IPS DF 19.7 (cell line): ENCODE results near the gene ATP6V1G2.
"Not testable (repeated sequence)": the region's sequence is repeated elsewhere in the genome, so short reads cannot be mapped to it uniquely, and the experiment has no call there.

Source experiments
- DNase-seq: peaks from one replicate; pipeline ENCODE4 v3.0.0-alpha.2; 2013; ENCODE audit warnings: low read depth, low spot score

ATP6V1G2 gene

DNA sequence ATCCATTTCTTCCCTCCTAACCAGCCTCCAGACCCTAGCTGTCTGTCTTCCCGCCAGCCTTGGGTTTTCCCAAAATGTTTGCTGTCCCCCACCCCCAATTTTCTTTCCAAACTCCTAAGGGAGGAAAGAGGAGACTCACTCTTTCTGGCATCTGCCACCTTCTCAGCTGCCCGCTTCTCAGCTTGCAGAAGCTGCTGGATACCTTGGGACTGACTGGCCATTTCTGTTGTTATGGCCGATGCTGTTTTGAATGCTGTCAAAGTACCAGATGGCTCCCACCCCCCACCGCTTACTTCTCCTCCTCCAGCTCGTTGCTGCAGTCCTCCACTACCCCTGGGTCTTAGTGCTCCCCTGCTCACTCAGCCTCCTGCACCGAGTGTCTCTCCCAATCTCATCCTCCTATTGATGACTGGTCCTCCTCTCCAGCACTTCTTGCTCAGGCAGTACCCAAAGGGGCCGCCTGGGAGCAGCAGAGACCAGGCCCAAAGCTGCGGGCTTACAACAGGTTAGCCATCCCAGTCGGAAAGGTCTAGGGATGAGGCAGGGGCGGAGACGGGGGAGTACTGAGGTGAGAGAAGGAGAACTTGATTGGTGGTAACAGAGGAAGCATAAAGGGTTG lies at the start of gene ATP6V1G2:
ATP6V1G2 (minus strand) TSS at position 270 of the 619 bp plus-strand sequence; CDS start at position 221, 49 bp downstream.
- DNase-seq = peak; percentile 98

DNA sequence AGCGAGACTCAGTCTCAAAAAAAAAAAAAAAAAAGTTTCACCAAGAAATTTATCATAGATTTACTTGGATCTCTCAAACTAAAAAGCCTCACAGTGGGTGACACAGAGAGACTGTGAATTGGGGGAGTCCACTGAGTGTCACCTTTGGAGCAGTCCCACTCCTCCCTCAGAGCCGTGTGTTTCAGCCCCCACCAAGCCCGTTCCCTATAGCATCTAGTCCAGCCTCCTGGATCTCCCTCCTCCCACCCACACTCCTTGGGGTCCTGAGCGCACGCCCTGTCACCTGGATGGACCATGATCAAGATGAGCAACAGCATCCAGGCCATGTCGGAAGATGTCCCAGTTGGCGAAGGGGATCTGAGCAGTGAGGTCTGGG lies 46.0 kb upstream of the ATP6V1G2 start:
- DNase-seq = no peak

DNA sequence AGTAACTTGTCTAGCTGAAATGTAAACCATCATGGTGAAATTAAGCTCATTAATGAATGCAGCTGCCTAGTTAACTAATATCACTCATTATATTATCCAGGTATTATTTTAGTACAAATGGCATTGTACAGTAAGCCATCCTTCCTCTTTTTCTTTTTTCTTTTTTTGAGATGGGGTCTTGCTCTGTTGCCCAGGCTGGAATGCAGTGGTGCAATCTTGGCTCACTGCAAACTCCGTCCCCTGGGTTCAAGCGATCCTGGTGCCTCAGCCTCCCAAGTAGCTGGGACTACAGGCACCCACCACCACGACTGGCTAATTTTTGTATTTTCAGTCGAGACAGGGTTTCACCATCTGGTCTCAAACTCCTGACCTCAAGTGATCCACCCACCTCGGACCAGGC lies 44.3 kb upstream of the ATP6V1G2 start:
- DNase-seq = not testable (repeated sequence)

DNA sequence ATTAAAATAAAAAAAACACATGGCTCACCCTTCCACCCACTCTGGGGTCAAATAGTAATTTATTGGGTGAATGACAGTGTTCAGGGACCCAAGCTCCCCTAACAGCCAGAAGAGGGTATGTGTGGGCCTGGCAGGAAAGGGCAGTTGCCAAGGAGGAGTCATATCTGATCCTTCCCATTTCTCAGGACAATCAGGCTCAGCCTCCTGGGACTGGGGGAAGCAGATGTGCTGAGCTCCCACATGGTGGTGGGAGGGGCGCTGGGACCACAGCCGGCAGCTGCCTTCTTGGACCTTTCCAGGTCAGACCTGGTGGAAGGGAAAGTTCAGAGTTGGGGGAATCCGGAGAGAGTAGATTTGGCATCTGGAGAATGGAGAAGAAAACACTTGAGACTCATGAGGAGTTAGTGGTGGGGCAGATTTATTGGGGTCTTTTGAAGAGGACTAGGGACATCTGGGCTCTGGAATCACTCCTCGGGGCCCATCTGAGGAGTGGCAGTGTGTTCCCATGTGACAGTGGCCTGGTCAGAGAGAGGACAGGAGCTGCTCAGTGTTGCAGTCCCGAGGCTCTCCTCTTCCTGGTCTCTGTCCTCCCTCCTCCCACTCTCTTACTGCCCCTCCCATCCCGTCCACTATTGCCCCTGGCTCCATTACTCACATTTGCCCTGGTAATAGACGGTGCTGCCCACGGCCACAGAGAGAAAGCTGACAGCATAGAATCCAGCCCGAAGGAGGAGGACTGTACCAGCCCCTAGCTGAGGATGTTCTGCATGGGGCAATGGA lies 42.7 kb upstream of the ATP6V1G2 start:
- DNase-seq = no peak

DNA sequence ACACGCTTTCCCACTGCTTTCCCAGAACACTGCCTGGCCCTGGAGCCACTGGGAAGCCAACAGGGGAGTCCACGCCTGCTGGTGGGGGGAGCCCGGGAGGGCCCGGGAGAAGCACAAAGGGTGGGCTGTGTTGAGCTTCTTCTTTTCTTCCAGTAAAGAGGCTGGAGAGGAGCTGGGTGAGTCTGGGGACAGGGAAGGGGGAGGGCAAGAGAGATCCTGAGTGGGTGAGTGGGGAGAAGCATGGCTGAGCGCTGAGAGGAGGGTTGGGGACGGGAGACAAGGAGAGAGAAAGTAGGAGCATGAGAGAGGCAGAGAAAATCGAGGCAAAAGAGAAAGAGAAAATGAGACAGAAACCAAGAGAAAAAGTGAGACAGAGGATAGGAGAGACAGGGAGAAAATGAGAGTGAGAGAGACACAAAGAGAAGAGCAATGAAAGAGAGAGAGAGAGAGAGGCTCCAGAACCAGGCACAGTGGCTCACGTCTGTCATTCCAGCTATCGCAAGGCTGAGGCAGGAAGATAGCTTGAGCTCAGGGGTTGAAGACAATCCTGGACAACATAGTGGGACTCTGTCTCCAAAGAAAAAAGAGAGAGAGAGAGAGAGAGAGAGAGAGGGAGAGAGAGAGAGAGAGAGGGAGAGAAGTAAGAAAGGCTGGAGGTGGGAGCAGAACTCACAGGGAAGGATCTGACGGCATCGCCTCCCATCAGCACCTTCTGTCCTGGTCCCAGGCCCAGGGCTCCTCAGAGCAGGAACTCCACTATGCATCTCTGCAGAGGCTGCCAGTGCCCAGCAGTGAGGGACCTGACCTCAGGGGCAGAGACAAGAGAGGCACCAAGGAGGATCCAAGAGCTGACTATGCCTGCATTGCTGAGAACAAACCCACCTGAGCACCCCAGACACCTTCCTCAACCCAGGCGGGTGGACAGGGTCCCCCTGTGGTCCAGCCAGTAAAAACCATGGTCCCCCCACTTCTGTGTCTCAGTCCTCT lies 41.7 kb upstream of the ATP6V1G2 start:
- no peak for DNase-seq

DNA sequence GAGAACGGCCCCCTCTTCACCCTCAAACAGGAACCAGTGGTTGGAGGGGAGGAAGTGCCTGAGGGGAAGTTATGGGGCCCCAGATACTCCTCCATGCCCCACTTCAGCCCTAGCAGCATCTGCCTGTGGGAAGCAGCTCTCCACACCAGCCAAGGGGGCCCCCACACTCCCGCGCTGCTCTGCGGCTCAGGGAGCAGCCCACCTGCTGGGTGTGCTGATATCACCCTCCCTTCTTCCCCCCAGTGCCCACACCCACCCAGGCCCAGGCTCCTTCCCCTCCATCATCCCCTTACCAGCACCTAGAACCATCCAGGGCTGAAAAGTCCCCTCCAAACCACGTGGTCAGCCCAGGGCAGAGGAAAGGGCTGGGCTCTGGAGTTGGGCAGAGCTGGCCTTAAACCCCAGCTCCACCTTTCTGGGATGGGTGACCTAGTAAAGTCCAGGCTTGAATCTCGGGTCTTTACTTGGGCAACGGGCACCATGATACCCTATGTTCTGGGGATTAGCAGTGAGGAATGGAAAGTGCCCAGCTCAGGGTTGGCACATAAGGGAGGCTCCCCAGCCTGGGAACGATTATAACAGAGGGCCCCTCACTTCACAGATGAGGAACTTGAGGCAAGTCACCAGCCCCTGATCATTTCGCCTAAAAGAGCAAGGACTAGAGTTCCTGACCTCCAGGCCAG lies 40.3 kb upstream of the ATP6V1G2 start:
- no peak for DNase-seq

DNA sequence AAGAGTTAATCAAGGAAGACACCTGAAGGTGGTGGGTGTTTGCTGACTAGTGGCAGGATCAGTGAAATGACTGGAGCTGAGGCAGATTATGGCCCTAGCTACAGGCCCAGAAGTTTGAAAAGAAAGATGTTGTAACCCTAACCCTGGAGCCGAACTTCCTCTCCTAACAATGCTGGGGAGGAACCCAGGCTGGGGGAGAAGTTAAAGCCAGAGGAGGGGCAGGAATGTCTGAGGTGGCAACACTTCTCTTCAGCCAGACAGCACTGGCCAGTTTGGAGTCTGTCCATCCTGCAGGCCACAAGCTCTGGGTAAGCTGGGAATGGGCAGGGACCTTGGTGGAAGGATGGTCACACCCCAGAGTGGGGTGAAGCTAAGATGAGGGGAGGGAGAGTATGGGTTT lies 39.6 kb upstream of the ATP6V1G2 start, which contains the start of gene LST1:
LST1 (plus strand) TSS at position 270 of the 400 bp plus-strand sequence. CDS start 1,023 bp downstream, outside the sequence.
- no peak for DNase-seq

DNA sequence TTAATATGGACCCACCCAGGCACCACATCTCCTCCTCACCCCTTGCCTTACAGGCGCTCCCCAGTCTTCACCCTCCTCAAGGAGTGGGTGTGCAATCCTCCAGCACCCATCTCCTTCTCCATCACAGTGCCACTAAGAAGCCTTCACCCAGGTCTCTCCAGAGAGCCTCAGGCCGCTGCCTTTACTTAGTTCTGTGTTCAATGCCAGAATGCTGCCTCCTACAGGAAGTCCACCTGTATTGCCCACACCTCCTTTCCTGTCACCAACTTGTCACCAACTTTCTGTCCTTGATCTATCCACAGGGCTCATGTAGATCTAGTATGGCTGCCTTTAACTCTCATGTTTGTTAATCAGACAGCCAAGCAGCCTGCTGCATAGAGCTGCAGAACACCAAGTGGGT lies 39.1 kb upstream of the ATP6V1G2 start:
- peak; percentile 42 for DNase-seq

DNA sequence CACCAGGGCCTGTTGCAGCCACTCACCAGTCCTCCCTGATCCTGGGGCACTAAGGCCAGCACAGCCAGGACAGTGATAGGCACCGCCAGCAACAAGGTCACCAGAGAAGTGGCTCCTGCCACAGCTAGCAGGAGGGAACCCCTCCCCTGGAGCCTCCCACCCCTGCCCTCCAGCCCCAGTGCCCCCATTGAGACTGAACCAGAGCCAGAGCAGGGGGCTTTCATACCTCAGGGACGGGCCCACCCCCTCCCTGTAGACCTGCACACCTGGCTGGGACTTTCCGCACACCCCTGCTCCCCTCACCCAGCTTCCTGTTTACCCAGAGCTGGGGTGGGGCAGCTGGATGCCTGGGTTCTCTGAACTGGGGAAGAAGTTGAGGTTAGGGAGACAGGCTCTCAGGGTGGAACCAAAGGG lies 35.8 kb upstream of the ATP6V1G2 start, which contains the start of gene LTB:
LTB (minus strand) TSS at position 195 of the 414 bp plus-strand sequence; CDS start at position 188, 7 bp downstream.
- DNase-seq = no peak

DNA sequence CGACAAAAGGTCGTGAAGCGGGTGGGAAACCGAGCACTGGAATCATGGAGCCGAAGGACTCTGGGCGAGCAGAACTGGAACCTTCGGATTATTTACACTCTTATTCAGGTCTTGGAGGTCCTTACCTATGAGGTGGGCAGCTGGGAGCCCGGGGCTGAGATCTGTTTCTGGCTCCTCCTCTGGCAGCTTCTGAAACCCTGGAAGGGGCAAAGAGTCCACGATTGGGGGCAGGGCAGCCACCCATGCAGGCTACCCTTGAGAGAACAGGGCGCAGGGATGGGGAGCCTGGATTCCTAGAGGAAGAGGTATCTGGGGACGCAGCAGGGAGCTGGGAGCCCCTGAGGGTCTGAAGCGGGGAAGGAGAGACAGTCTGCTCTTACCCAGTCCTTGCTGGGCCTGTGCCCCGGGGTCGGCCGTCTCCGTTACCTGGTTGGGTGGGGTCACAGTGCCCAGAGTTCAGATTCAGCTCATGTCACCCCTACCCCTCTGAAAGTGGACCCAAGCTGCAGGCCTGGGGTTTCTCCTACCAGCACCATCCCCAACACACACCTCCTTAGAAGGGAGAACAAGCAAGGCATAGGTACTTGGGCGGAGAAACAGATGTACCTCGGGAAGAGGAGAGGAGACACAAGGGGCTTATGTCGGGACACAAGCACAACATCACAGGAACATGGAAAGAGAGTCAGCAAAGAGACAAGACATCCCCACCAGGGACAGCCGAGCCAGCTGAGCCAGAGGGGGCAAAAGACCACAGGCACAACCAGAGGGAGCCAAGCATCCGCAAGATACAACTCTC lies 35.2 kb upstream of the ATP6V1G2 start:
- no peak for DNase-seq

DNA sequence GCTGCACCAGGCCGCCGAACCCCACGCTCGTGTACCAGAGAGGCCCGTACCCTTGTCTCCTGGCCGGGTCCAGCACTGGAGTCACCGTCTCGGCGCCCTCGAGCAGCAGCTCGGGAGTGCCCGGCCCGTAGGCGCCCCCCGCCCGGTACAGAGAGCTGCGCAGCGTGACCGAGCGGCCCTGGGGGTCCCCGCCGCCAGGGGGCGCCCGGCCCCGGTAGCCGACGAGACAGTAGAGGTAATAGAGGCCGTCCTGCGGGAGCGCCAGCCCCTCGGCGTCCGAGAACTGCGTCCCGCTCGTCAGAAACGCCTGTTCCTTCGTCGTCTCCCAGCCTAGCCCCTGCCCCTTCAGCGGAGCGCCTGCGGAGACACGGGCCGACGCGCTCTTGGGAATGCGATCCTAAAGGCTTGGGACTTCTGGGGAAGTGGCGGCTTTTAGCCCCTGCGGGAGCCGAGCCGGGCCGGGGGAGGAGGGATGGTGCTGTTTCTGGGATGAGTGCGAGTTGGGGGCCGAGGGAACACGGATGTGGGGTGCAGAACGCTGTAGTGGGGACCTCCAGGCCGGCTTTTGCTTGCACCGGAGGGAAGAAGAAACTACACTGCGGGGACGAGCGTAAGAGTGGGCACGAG lies 34.5 kb upstream of the ATP6V1G2 start:
- DNase-seq = no peak

DNA sequence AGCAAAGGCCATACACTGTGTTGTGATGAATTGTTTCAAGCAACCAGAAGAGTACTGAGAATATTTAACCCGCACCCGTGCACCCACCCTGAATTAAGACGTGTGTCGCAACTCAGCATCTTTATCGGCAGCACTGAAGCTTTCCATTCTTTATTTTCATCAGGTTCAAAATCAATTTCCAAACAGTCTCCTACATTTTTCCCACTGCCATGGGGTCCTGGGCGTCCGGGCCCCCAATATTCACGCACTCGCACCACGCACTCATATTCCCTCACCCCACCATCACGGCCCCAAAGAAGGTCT lies 34.0 kb upstream of the ATP6V1G2 start:
- DNase-seq = no peak

DNA sequence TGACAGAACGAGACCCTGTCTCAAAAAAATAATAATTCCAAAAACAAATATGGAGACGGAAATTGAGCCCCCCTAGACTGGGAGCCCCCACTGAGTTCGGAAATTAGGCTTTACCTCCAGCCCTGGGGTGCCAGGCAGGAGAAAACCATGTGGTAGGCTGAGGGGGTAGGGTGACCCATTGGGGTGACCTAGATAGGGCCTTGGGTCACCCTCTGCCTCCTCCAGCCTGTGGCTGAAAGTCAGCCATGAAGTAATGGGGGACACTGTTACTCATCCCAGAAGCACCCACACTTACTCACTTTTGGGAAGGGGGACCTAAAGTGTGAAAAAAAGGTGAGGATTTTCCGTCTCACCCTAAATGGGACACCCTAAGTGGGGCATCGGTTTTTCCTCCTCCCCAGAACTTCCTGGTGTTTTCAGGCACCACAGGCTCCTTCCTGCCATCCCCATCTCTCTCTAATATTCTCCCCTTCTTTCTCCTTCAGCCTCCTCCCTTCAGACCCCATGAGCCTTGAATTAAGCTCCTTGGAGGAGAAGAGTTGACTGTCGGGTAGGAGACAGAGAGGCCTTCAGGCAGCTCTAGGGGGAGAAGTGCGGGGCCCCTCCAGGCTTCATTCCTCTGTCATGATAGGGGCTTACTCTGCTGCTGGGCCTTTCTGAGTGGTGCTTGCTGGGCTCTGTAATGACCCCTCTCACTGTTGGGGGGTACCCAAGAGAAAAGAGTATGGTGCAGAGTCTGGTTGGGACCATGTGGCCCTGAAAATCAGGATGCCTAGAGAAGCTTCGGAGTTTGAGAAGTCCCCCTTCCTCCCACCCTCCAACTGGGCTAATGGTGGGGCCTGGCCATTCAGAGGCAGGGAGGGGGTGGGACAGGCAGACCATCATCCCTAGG lies 33.4 kb upstream of the ATP6V1G2 start:
- DNase-seq = no peak

DNA sequence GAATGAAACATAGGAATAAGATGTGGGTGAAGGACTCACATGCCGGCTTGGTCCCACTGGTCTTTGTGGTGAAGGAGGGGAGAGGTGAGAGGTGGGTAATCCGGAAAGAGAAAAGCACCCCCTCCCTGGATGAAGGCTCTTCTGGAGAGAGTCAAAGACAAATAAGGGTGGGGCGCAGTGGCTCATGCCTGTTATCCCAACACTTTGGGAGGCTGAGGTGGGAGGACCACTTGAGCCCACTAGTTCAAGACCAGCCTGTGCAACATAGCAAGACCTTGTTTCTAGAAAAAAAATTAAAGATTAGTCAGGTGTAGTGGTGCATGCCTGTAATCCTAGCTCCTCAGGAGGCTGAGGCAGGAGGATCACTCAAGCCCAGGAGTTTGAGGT lies 32.7 kb upstream of the ATP6V1G2 start:
- no peak for DNase-seq

DNA sequence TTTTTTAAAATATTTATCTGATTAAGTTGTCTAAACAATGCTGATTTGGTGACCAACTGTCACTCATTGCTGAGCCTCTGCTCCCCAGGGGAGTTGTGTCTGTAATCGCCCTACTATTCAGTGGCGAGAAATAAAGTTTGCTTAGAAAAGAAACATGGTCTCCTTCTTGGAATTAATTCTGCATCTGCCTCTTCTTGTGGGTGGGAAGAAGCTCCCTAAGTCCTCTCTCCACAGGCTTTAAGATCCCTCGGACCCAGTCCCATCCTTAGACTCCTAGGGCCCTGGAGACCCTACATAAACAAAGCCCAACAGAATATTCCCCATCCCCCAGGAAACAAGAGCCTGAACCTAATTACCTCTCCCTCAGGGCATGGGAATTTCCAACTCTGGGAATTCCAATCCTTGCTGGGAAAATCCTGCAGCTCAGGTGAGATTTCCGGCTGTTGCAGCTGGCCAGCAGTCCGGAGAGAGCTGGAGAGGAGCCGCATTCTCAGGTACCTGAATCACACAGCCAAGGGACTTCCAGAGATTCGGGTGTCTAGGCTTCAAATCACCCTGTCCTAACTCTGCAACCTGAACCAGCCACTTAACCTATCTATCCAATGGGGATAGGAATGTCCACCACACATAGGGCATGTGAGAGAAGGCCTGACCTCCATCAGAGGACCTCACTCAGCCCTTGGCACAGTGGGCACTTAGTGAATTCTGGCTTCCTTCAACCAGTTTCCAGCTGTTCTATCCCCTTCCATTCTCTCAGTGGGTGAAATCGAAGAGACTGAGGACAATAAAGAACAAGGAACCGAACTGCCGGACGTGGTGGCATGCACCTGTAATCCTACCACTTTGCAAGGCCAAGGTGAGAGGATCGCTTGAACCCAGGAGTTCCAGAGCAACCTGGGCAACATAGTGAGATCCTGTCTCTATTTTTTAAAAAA lies 32.0 kb upstream of the ATP6V1G2 start:
- no peak for DNase-seq

DNA sequence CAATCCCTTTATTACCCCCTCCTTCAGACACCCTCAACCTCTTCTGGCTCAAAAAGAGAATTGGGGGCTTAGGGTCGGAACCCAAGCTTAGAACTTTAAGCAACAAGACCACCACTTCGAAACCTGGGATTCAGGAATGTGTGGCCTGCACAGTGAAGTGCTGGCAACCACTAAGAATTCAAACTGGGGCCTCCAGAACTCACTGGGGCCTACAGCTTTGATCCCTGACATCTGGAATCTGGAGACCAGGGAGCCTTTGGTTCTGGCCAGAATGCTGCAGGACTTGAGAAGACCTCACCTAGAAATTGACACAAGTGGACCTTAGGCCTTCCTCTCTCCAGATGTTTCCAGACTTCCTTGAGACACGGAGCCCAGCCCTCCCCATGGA lies 31.2 kb upstream of the ATP6V1G2 start:
- no peak for DNase-seq

DNA sequence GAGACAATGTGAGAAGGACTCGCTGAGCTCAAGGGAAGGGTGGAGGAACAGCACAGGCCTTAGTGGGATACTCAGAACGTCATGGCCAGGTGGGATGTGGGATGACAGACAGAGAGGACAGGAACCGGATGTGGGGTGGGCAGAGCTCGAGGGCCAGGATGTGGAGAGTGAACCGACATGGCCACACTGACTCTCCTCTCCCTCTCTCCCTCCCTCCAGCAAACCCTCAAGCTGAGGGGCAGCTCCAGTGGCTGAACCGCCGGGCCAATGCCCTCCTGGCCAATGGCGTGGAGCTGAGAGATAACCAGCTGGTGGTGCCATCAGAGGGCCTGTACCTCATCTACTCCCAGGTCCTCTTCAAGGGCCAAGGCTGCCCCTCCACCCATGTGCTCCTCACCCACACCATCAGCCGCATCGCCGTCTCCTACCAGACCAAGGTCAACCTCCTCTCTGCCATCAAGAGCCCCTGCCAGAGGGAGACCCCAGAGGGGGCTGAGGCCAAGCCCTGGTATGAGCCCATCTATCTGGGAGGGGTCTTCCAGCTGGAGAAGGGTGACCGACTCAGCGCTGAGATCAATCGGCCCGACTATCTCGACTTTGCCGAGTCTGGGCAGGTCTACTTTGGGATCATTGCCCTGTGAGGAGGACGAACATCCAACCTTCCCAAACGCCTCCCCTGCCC lies 30.6 kb upstream of the ATP6V1G2 start:
- no peak for DNase-seq
